ENCODE data around the gene ESF1. TPM values are rescaled to one million over a fixed set of nuclear protein-coding genes. Genes with fewer than 3 reads are reported as not detected.

ESF1 gene
- total RNA-seq, 1 donor from 2014 or later, result 12.9 TPM

GRCh38 chr20:13821876-13822275, 37.2 kb upstream of the ESF1 start:
- Histone ChIP-seq H3K4me3 (ENCODE audit: low read depth, low read length) (no peak overlapping the region), H3K27me3 (ENCODE audit: control insufficient read depth, insufficient read depth, low read length) (no peaks in the 10 kb centered on the region), H3K36me3 (ENCODE audit: control insufficient read depth, insufficient read depth, low read length) (peaks cover 2% of the 10 kb centered on the region)
- TF ChIP-seq, protein P1, sequence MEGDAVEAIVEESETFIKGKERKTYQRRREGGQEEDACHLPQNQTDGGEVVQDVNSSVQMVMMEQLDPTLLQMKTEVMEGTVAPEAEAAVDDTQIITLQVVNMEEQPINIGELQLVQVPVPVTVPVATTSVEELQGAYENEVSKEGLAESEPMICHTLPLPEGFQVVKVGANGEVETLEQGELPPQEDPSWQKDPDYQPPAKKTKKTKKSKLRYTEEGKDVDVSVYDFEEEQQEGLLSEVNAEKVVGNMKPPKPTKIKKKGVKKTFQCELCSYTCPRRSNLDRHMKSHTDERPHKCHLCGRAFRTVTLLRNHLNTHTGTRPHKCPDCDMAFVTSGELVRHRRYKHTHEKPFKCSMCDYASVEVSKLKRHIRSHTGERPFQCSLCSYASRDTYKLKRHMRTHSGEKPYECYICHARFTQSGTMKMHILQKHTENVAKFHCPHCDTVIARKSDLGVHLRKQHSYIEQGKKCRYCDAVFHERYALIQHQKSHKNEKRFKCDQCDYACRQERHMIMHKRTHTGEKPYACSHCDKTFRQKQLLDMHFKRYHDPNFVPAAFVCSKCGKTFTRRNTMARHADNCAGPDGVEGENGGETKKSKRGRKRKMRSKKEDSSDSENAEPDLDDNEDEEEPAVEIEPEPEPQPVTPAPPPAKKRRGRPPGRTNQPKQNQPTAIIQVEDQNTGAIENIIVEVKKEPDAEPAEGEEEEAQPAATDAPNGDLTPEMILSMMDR (IDR thresholded peaks at IDR 0.05; ENCODE audit: insufficient read depth, low read length, poor library complexity, severe bottlenecking), result no peak
- no peak for DNase-seq (ENCODE audit: low read depth)

GRCh38 chr20:13819885-13820645, 35.3 kb upstream of the ESF1 start:
- TF ChIP-seq, protein P1 (IDR thresholded peaks at IDR 0.05; ENCODE audit: insufficient read depth, low read length, poor library complexity, severe bottlenecking), result peak; percentile 44
- DNase-seq (ENCODE audit: low read depth), result peak; percentile 38
- no peak overlapping the region for H3K4me3 ChIP-seq (ENCODE audit: low read depth, low read length)
- peaks cover 3% of the 10 kb centered on the region for H3K36me3 ChIP-seq (ENCODE audit: control insufficient read depth, insufficient read depth, low read length)
- no peaks in the 10 kb centered on the region for H3K27me3 ChIP-seq (ENCODE audit: control insufficient read depth, insufficient read depth, low read length)

- Histone ChIP-seq H3K27me3 (ENCODE audit: control insufficient read depth, insufficient read depth, low read length) (no peaks in the 10 kb centered on the region), H3K36me3 (ENCODE audit: control insufficient read depth, insufficient read depth, low read length) (peaks cover 4% of the 10 kb centered on the region)
- TF ChIP-seq, protein P1 (IDR thresholded peaks at IDR 0.05; ENCODE audit: insufficient read depth, low read length, poor library complexity, severe bottlenecking), result no peak
Measured at GRCh38 chr20:13817342-13817741, 32.6 kb upstream of the ESF1 start.

GRCh38 chr20:13816757-13817156, 32.0 kb upstream of the ESF1 start:
- no peak for DNase-seq (ENCODE audit: low read depth)
- TF ChIP-seq, protein P1 (IDR thresholded peaks at IDR 0.05; ENCODE audit: insufficient read depth, low read length, poor library complexity, severe bottlenecking), result no peak
- Histone ChIP-seq H3K36me3 (ENCODE audit: control insufficient read depth, insufficient read depth, low read length) (peaks cover 4% of the 10 kb centered on the region), H3K4me3 (ENCODE audit: low read depth, low read length) (no peak overlapping the region), H3K27me3 (ENCODE audit: control insufficient read depth, insufficient read depth, low read length) (no peaks in the 10 kb centered on the region)

More at GRCh38 chr20:13817342-13817741, 32.6 kb upstream of the ESF1 start:
- no peak for DNase-seq (ENCODE audit: low read depth)
- no peak overlapping the region for H3K4me3 ChIP-seq (ENCODE audit: low read depth, low read length)

- H3K36me3 ChIP-seq (ENCODE audit: control insufficient read depth, insufficient read depth, low read length), result peaks cover 4% of the 10 kb centered on the region
Measured at GRCh38 chr20:13814672-13815071, 30.0 kb upstream of the ESF1 start.

More at GRCh38 chr20:13814672-13815071, 30.0 kb upstream of the ESF1 start:
- H3K27me3 ChIP-seq (ENCODE audit: control insufficient read depth, insufficient read depth, low read length), result no peaks in the 10 kb centered on the region
- no peak for DNase-seq (ENCODE audit: low read depth)
- H3K4me3 ChIP-seq (ENCODE audit: low read depth, low read length), result no peak overlapping the region
- TF ChIP-seq, protein P1 (IDR thresholded peaks at IDR 0.05; ENCODE audit: insufficient read depth, low read length, poor library complexity, severe bottlenecking), result no peak
